ENCODE measurements around the gene COX6B2.

GRCh38 chr19:55346725-55347441 lies 7.6 kb downstream of the COX6B2 start:
- TF ChIP-seq, protein P1, sequence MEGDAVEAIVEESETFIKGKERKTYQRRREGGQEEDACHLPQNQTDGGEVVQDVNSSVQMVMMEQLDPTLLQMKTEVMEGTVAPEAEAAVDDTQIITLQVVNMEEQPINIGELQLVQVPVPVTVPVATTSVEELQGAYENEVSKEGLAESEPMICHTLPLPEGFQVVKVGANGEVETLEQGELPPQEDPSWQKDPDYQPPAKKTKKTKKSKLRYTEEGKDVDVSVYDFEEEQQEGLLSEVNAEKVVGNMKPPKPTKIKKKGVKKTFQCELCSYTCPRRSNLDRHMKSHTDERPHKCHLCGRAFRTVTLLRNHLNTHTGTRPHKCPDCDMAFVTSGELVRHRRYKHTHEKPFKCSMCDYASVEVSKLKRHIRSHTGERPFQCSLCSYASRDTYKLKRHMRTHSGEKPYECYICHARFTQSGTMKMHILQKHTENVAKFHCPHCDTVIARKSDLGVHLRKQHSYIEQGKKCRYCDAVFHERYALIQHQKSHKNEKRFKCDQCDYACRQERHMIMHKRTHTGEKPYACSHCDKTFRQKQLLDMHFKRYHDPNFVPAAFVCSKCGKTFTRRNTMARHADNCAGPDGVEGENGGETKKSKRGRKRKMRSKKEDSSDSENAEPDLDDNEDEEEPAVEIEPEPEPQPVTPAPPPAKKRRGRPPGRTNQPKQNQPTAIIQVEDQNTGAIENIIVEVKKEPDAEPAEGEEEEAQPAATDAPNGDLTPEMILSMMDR (IDR thresholded peaks at IDR 0.05) = no peak
- TF ChIP-seq ZFX (IDR thresholded peaks at IDR 0.05; ENCODE audit: borderline replicate concordance) = no peak

All from 22Rv1 (cell line).